Tibial artery (tissue), 4 donors: ENCODE data around the gene COL27A1.

Experiments
- DNase-seq, 2 donors: peaks; one replicate each; pipeline ENCODE4 v3.0.0-alpha.2; 2019
- H3K27ac ChIP-seq, 2 donors: fragments of 200-600 bp; sonication (generic) in 1 of 2; 1 replicate in 1 of 2; 2 replicates in 1 of 2; pipeline ENCODE4 v1.5.1; 2018 to 2019; ENCODE audit warnings: mild to moderate bottlenecking in 1 of 2
- H3K27me3 ChIP-seq, 2 donors: fragments of 200-600 bp; sonication (generic) in 1 of 2; one replicate each; pipeline versions ENCODE4 v1.5.1 to v1.6.0; 2016 to 2019
- H3K36me3 ChIP-seq, 3 donors: fragments of 200-600 bp; sonication (generic) in 2 of 3; one replicate each; pipeline ENCODE4 v1.5.1; 2016 to 2019; ENCODE audit warnings: mild to moderate bottlenecking in 2 of 3
- H3K4me1 ChIP-seq, 4 donors: fragments of 200-600 bp; sonication (generic) in 2 of 4; 1 replicate in 3 of 4; 2 replicates in 1 of 4; pipeline ENCODE4 v1.5.1; 2016 to 2019
- H3K4me3 ChIP-seq, 2 donors: fragments of 200-600 bp; sonication (generic) in 1 of 2; 1 replicate in 1 of 2; 2 replicates in 1 of 2; pipeline ENCODE4 v1.5.1; 2018 to 2019; ENCODE audit warnings: mild to moderate bottlenecking in 2 of 2
- H3K9me3 ChIP-seq, 3 donors: fragments of 200-600 bp; sonication (generic) in 1 of 3; one replicate each; pipeline ENCODE4 v1.5.1; 2016 to 2019
- intact Hi-C: fragments of 100-400 bp; cut with DNase I; formaldehyde crosslinking; loops from one replicate; pipeline ENCODE4 v1.15.0; 2023; ENCODE audit warnings: low total_unique reads
- TF ChIP-seq, protein P1 (sequence below), 2 experiments: fragments of 200-600 bp in 1 of 2; fragments of 450-650 bp in 1 of 2; IDR thresholded peaks; one replicate each; pipeline ENCODE4 v1.5.1; 2017 to 2019; ENCODE audit warnings: antibody characterized with exemption in 2 of 2, mild to moderate bottlenecking in 1 of 2, moderate library complexity in 1 of 2

COL27A1 gene

DNA sequence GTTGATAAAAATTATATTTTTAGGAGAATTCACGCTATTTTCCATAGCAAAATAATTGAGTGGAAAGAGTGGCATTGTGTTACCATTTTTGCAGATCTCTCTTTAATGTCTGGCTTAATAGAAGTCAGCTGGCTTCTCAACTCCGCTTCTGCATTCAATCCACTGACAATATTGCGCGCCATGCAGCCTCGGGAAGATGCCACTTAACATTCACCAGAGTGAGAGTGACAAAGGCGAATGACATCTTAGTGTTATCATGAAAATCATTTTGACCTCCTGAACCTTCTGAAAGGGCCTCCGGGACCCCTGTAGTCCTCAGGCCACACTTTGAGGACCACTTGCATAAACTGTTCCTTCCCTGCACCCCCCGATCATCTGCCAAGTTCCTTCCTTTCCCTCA lies 87.5 kb downstream of the COL27A1 start:
- peaks cover 0 to 23% (median 22%) of the 10 kb centered on the region in 4 donors for H3K4me1 ChIP-seq
- no peak overlapping the region for H3K4me3 ChIP-seq
- TF ChIP-seq, protein P1, sequence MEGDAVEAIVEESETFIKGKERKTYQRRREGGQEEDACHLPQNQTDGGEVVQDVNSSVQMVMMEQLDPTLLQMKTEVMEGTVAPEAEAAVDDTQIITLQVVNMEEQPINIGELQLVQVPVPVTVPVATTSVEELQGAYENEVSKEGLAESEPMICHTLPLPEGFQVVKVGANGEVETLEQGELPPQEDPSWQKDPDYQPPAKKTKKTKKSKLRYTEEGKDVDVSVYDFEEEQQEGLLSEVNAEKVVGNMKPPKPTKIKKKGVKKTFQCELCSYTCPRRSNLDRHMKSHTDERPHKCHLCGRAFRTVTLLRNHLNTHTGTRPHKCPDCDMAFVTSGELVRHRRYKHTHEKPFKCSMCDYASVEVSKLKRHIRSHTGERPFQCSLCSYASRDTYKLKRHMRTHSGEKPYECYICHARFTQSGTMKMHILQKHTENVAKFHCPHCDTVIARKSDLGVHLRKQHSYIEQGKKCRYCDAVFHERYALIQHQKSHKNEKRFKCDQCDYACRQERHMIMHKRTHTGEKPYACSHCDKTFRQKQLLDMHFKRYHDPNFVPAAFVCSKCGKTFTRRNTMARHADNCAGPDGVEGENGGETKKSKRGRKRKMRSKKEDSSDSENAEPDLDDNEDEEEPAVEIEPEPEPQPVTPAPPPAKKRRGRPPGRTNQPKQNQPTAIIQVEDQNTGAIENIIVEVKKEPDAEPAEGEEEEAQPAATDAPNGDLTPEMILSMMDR (IDR thresholded peaks at IDR 0.05), result no peak
- H3K27ac ChIP-seq, result no peak overlapping the region
- H3K9me3 ChIP-seq, result no peaks in the 10 kb centered on the region
- H3K27me3 ChIP-seq, result no peaks in the 10 kb centered on the region
- no peak for DNase-seq
- H3K36me3 ChIP-seq, result no peaks in the 10 kb centered on the region
- intact Hi-C loops, result no loop called here

DNA sequence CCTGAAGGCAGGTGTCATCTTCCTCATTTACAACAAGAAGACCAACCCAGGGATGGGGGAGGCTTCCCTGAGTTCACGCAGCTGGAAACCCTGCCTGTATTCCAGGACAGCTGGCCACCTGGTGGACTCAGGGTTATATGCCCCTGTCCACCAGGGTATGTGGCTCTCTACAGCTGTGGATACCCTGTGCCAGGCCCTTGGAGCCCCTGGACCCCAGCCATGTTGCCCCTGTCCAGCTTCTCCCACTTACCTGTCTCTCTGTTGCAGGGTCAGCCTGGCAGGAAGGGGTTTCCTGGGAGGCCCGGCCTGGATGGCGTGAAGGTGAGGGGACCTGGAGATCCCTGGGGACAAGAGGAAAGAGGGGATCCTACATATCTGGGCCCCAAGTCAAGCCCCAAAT lies 87.9 kb downstream of the COL27A1 start:
- TF ChIP-seq, protein P1 (IDR thresholded peaks at IDR 0.05), result no peak
- no peak for DNase-seq
- no peak overlapping the region for H3K27ac ChIP-seq
- no peaks in the 10 kb centered on the region for H3K9me3 ChIP-seq
- intact Hi-C loops, result no loop called here
- peaks cover 0 to 23% (median 20%) of the 10 kb centered on the region in 4 donors for H3K4me1 ChIP-seq
- no peak overlapping the region for H3K4me3 ChIP-seq
- no peaks in the 10 kb centered on the region for H3K27me3 ChIP-seq
- H3K36me3 ChIP-seq, result no peaks in the 10 kb centered on the region

DNA sequence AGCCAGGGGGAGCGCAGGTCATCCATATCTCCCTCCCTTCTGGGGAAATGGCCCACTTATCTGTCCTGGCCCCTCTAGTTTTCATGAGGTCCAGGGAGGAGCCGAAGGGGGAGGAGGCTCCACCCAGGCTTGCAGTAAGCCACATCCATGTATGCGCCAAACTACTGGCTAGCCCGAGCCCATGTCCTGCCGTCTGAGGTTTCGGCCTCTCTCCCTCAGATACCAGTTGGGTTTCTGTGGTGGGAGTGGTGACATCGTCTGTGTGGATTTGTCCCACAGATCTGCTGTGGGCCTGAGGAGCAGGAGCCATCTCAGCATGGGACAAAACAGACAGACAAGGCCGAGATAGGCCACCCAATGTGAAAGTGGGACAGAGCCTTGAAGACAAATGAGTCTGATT lies 89.2 kb downstream of the COL27A1 start:
- intact Hi-C loops, result no loop called here
- H3K36me3 ChIP-seq, result no peaks in the 10 kb centered on the region

DNA sequence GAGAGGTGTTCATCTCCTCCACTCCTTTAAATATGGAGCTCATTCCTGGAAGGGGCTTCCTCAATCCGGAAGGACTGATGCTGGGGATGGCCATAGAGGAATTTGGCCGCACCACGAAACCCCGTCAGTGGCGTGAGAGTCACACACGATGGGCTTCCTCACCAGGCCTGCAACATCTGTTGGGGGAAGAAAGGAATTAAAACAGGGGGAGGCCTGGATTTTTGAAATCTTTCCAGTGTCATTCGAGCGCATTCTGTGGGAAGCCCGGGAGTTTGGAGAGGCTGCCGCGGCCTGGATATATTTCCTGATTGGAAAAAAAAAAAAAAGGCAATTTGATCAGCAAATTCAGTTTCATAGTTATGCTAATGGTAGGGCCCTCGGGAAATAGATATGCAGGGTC lies 91.2 kb downstream of the COL27A1 start:
- no peak overlapping the region for H3K4me3 ChIP-seq
- DNase-seq, result no peak
- H3K36me3 ChIP-seq, result no peaks in the 10 kb centered on the region
- intact Hi-C loops, result loop anchor here (5.0 kb wide), 1 partner anchor 89 kb away; the partner anchor contains the start of gene COL27A1
- no peaks in the 10 kb centered on the region for H3K9me3 ChIP-seq
- H3K27me3 ChIP-seq, result no peaks in the 10 kb centered on the region
- H3K27ac ChIP-seq, result no peak overlapping the region
- TF ChIP-seq, protein P1 (IDR thresholded peaks at IDR 0.05), result no peak
- H3K4me1 ChIP-seq, result peaks cover 0 to 28% (median 17%) of the 10 kb centered on the region in 4 donors

More for the DNA sequence above, 89.2 kb downstream of the COL27A1 start:
- no peak overlapping the region for H3K4me3 ChIP-seq
- DNase-seq, result no peak
- TF ChIP-seq, protein P1 (IDR thresholded peaks at IDR 0.05), result no peak
- peaks cover 0 to 20% (median 10%) of the 10 kb centered on the region in 4 donors for H3K4me1 ChIP-seq
- no peaks in the 10 kb centered on the region for H3K27me3 ChIP-seq
- no peaks in the 10 kb centered on the region for H3K9me3 ChIP-seq
- no peak overlapping the region for H3K27ac ChIP-seq

DNA sequence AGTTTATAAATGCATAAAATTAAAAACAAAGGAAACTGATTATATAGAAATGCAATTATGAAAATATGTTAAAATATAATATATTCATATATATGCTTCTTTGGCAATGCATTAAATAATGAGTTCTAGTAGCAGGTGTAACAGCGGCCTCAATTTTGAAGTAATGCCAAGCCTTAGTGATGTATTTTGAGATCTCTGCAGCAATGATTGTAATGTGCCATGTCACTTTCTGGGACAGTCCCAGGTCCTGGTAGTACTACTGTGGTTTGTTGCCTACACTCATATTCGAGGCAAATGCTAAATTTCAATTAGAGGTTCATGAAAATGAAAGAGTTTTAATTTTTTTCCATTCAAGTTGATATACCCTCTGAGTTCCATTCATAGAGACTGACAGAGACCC lies 91.7 kb downstream of the COL27A1 start:
- Histone ChIP-seq H3K9me3 (no peaks in the 10 kb centered on the region), H3K27ac (no peak overlapping the region), H3K4me3 (no peak overlapping the region), H3K4me1 (peaks cover 0 to 28% (median 17%) of the 10 kb centered on the region in 4 donors), H3K27me3 (no peaks in the 10 kb centered on the region), H3K36me3 (no peaks in the 10 kb centered on the region)
- TF ChIP-seq, protein P1 (IDR thresholded peaks at IDR 0.05), result no peak
- DNase-seq, result no peak
- intact Hi-C loops, result loop anchor here (5.0 kb wide), 1 partner anchor 90 kb away; the partner anchor contains the start of gene COL27A1

DNA sequence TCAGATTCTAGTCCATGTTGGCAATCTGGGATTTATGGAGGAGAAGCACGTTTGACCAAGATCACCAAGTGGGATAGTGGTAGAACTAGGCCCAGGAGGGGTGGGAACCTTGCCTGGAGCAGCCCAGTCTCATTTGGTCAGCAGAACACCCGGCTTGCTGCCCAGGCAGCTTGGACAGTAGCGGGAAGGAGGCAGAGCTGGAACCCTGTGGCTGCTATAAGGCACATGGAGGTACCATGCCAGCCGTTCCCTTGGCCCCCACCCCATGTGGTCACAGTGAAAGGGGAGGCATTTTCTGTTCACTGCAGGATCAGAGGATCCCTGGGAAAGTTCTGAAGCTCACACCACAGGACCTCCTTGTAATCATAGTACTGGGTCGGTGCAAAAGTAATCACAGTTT lies 92.2 kb downstream of the COL27A1 start:
- no peak for DNase-seq
- Histone ChIP-seq H3K27ac (no peak overlapping the region), H3K36me3 (no peaks in the 10 kb centered on the region), H3K4me1 (peaks cover 0 to 28% (median 17%) of the 10 kb centered on the region in 4 donors), H3K4me3 (no peak overlapping the region), H3K9me3 (no peaks in the 10 kb centered on the region), H3K27me3 (no peaks in the 10 kb centered on the region)
- TF ChIP-seq, protein P1 (IDR thresholded peaks at IDR 0.05), result no peak
- intact Hi-C loops, result loop anchor here (5.0 kb wide), 1 partner anchor 90 kb away; the partner anchor contains the start of gene COL27A1
